ENCODE data around the gene HOXD10. TPM values are rescaled to one million over a fixed set of nuclear protein-coding genes. Genes with fewer than 3 reads are reported as not detected.

The HOXD10 gene
- total RNA-seq, 1 donor from 2014 or later, result 19.6 TPM

- peaks cover 17% of the 10 kb centered on the region for H3K4me1 ChIP-seq
- no peak for DNase-seq (ENCODE audit: extremely low spot score in 2 of 2)
- peak overlapping the region; percentile 46 to 58 for H3K4me3 ChIP-seq
- H3K27me3 ChIP-seq, result peaks cover 5% of the 10 kb centered on the region
- peak in 1 of 2 donors; percentile 39 for TF ChIP-seq POLR2AphosphoS5 (IDR thresholded peaks at IDR 0.05; ENCODE audit: insufficient read depth in 1 of 2, low read depth in 1 of 2)
- no peak for TF ChIP-seq CTCF (IDR thresholded peaks at IDR 0.05)
- no peak for TF ChIP-seq POLR2A (IDR thresholded peaks at IDR 0.05)
- no peaks in the 10 kb centered on the region for H3K9me3 ChIP-seq
- intact Hi-C loops (cut with DNase I), result loop anchor here (5.0 to 10.0 kb wide), 2 partner anchors 509 to 1016 kb away; no protein-coding TSS in a partner anchor
- peak overlapping the region; percentile 83 for H3K27ac ChIP-seq
- no peaks in the 10 kb centered on the region for H3K36me3 ChIP-seq
Observed at GRCh38 chr2:176128172-176128981, 11.8 kb downstream of the HOXD10 start.

- H3K9me3 ChIP-seq, result no peaks in the 10 kb centered on the region
- DNase-seq (ENCODE audit: extremely low spot score in 2 of 2), result no peak
- intact Hi-C loops (cut with DNase I), result loop anchor here (5.0 to 10.0 kb wide), 2 partner anchors 508 to 1016 kb away; no protein-coding TSS in a partner anchor
- H3K4me3 ChIP-seq, result peak within 1 kb of the TSS; percentile 46 to 58
- H3K27ac ChIP-seq, result peak within 1 kb of the TSS; percentile 83
- H3K27me3 ChIP-seq, result peaks cover 5% of the 10 kb centered on the region
- peaks cover 17% of the 10 kb centered on the region for H3K4me1 ChIP-seq
- H3K36me3 ChIP-seq, result no peaks in the 10 kb centered on the region
- TF ChIP-seq POLR2A (IDR thresholded peaks at IDR 0.05) (peak in 1 of 2 donors; percentile 21), POLR2AphosphoS5 (IDR thresholded peaks at IDR 0.05; ENCODE audit: insufficient read depth in 1 of 2, low read depth in 1 of 2) (peak in 1 of 2 donors; percentile 67), CTCF (IDR thresholded peaks at IDR 0.05) (no peak)
Observed at GRCh38 chr2:176128982-176129796, 12.6 kb downstream of the HOXD10 start, which contains the start of gene HOXD8. Gene HOXD8, plus strand, starts transcription at chr2:176129705. Its CDS starts 662 bp downstream, at chr2:176130367.

- DNase-seq (ENCODE audit: extremely low spot score in 2 of 2), result no peak
- Histone ChIP-seq H3K9me3 (no peaks in the 10 kb centered on the region), H3K4me1 (peaks cover 17% of the 10 kb centered on the region), H3K27ac (peak overlapping the region; percentile 83), H3K4me3 (peak overlapping the region; percentile 46 to 58), H3K27me3 (peaks cover 5% of the 10 kb centered on the region), H3K36me3 (no peaks in the 10 kb centered on the region)
- intact Hi-C loops (cut with DNase I), result loop anchor here (1.0 to 10.0 kb wide), 3 partner anchors 22 to 1015 kb away; partner anchors contain the start of gene HOXD11
- TF ChIP-seq POLR2AphosphoS5 (IDR thresholded peaks at IDR 0.05; ENCODE audit: insufficient read depth in 1 of 2, low read depth in 1 of 2) (no peak), POLR2A (IDR thresholded peaks at IDR 0.05) (no peak), CTCF (IDR thresholded peaks at IDR 0.05) (no peak)
Observed at GRCh38 chr2:176129813-176130146, 13.2 kb downstream of the HOXD10 start.

- no peak for DNase-seq (ENCODE audit: extremely low spot score in 2 of 2)
- TF ChIP-seq POLR2AphosphoS5 (IDR thresholded peaks at IDR 0.05; ENCODE audit: insufficient read depth in 1 of 2, low read depth in 1 of 2), result peak in 1 of 2 donors; percentile 23
- no peak for TF ChIP-seq CTCF (IDR thresholded peaks at IDR 0.05)
- peak in 1 of 2 donors; percentile 7 for TF ChIP-seq POLR2A (IDR thresholded peaks at IDR 0.05)
- no peaks in the 10 kb centered on the region for H3K36me3 ChIP-seq
- no peaks in the 10 kb centered on the region for H3K9me3 ChIP-seq
- H3K27ac ChIP-seq, result peak overlapping the region; percentile 83
- intact Hi-C loops (cut with DNase I), result loop anchor here (1.0 kb wide), 1 partner anchor 23 kb away; the partner anchor contains the start of gene HOXD11
- H3K27me3 ChIP-seq, result peaks cover 5% of the 10 kb centered on the region
- H3K4me3 ChIP-seq, result peak overlapping the region; percentile 46 to 58
- peaks cover 17% of the 10 kb centered on the region for H3K4me1 ChIP-seq
Observed at GRCh38 chr2:176130147-176130956, 13.8 kb downstream of the HOXD10 start.
